HG03378 (cell line): Measurements from ENCODE around the gene GSX1.
"Not testable (repeated sequence)": the region's sequence is repeated elsewhere in the genome, so short reads cannot be mapped to it uniquely, and the experiment has no call there.

Experiments used
- ATAC-seq: cut with Tn5 transposase; IDR thresholded peaks from one replicate; pipeline ENCODE4 v1.9.1; 2021; ENCODE audit warnings: mild to moderate bottlenecking, moderate library complexity; ENCODE audit not compliant: unreplicated experiment

The GSX1 gene

GRCh38 chr13:27793507-27794367, 1.5 kb downstream of the GSX1 start:
- ATAC-seq: no peak

DNA sequence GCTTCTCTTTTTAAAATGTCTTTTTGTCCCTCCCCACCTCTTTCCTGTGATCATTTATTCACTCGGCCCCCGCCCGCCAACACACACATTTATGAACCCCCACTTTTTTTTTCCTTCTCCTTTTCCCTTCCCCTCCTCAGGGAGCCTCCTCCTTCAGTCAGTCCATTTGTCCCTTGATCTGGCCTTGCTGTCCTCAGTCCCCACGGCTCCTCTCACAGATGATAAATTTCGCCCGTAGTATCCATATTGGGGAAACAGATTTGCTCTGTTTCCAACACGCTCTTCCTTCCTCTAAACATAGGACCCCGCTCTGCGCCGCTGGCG, 2.0 kb downstream of the GSX1 start:
- no peak for ATAC-seq

DNA sequence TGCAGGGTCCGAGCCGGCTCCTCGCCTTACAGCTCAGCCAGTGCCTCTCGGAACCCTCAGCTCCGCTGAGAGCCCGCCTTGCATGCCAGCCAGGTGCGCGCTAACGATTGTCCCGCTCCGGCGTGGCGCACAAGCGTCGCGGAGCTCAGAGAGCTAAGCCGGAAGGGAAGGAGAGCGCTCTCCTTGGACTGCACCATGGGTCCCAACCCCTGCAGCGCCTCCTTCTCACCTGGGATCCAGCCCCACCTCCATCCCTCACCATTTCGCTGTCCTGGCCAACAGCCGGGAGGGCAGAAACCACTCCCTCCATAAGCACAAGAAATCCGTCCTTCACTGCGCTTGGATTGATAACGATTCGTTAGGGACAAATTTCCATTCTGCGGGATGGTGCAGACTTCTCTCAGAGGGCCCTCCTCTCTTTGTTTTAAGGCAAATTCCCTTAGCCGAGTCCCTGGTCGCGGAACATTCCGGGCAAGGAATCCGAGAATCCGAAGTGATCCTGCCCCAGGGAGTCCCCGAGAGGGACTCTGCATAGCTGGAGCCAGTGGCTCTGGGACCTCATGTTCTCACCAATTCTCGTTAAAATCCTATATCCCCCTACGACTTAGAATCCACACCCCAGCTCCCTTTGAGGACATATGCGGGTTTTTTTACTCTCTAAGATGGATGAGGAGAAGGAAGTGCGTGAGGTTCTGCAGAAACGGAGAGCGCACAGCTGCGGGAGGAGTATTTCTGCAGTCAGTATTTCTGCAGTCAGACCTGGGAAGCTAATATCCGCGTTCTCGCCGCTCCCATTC, 2.8 kb downstream of the GSX1 start:
- ATAC-seq: no peak

DNA sequence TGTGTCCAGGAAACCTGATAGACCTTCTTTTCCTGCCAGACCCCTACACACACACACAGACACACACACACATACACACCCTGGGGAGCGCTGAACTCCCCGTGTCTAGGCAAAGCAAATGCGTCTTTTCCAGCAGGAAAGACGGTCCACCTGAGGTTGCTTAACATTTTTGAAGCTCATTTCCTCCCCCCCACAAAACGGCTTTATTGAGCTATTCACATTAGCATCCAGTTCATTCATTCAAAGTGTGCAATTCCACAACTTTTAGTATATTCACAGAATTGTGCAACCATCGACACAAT, 3.4 kb downstream of the GSX1 start:
- ATAC-seq: no peak

DNA sequence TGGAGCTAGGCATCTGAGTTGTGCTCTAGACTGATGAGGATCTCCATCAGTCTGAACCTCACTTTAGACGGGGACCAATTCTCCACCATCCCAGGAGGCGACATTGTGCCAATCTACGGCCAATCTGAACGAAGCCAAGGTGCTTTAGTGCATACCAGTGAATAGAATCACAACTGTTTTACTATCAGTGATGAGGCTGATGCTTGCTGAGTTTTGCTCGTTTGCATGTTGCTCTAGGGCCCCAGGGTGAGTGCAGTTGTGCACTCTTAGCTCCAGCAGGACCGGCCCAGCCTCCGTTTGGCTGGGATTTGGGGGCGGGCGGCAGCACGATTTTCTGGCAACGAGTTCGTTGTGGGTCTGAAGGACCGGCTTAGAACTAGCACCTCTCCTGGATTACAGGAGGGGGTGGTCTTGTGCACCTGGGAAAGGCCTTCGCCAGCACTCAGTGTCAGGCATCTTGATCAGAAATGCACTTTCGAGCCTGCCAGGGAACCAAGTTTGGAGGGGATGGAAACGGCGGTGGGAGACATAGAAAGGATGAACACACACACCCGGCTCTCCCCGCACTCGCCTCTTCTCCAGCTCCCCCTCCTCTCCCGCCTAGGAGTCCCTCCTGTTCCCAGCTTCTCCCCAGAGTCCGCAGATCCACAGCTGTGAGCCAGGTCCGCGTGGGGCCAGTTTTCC, 4.4 kb downstream of the GSX1 start:
- no peak for ATAC-seq

DNA sequence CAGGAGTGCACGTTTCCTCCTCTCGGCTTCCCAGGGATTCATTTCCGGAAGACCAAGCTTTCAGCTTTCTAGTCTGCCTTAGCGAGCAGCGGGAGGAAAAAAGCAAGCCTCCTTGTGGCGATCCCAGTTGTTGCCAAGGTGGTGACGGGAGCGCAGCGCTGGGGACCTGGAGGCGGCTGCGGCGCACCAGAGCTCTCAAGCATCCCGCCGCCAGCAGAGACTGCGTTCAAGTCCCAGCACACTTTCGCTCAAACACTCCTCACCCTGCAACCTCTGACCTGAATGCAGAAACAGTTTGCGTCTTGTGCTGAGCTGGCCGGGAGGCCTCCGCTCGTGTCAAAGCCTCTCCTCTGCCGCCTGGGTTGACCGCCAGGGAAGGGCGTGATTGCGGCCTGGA, 4.9 kb downstream of the GSX1 start:
- no peak for ATAC-seq

DNA sequence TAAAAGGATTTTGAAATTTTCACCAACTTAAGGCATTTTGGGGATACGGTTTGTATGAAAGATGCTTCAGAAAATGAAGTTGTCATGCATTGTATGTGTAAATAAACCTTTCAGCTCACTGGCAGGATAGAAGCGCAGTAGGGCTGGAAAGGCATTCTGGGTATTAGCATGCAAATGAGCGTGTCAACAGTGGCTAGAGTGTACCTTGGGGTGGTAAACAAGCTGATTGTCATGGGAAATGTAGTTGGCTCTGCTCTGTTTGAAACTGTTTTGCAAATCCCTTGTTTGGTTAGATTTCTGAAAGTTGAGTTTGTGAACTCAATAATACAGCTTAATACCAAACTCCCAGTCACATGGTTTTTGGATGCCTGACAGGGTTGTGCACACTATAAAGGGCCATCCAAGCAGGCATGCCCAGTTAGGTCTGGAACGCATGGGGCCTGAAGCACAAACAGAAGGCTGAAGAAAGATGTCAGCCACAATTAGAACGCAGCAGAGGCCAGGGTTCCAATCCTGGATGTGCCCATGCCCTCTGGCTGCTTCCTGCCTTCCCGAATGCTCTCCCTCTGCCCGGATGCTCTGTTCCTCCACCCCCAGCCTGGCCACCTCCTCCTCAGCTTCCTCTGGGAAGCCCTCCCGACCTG, 14.6 kb downstream of the GSX1 start:
- ATAC-seq: no peak

GRCh38 chr13:27808851-27809550, 16.7 kb downstream of the GSX1 start:
- ATAC-seq: no peak

DNA sequence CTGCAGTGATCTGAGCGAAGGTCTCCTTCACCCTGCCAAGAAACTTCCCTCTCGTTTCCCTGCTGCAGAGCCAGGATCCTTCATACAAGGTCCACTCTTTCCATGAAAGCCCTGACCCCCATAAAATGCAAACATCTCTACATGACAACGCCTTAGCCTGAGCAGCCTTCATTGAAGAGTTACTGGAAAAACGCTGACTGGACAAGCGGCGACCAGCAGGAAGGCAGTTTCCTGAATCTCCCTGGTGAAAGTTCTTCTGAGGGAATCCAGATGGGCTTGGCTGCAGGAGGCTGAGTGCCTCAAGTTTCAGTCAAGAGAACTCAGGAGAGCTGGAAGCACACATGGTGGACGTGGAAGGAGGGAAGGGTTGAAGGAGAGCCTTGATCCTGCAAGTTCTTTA, 17.7 kb downstream of the GSX1 start:
- no peak for ATAC-seq

DNA sequence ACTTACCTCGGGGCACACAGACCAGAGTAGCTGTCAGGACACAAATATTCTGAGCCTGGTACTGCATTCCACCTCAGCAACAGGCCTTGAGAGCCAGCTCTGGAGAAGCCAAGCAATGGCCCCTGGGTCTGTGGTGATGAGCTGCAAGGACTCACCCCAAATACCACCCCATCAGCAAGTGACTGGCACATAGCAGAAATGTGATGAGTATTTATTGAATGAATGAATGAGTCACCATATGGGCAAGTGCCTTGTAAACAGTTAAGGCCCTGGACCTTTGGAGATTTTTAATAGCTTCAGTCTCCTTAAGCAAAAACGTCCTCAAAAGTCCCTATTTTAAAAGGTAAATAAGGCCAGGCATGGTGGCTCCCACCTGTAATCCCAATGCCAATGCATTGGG, 18.2 kb downstream of the GSX1 start:
- no peak for ATAC-seq

GRCh38 chr13:27813826-27814225, 21.5 kb downstream of the GSX1 start:
- ATAC-seq: no peak

DNA sequence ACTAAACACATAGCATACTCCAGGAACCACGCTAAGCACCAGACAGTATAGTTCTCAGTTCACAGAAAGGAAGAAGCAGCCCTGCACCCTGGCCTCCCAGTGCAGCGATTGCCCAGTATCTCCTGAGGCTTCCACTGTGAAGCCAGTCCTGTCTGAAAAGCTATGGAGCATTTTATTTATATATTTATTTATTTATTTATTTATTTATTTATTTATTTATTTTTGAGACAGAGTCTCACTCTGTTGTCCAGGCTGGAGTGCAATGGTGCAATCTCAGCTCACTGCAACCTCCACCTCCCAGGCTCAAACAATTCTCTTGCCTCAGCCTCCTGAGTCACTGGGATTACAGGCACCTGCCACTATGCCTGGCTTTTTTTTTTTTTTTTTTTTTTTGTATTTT, 25.5 kb downstream of the GSX1 start:
- ATAC-seq: not testable (repeated sequence)

DNA sequence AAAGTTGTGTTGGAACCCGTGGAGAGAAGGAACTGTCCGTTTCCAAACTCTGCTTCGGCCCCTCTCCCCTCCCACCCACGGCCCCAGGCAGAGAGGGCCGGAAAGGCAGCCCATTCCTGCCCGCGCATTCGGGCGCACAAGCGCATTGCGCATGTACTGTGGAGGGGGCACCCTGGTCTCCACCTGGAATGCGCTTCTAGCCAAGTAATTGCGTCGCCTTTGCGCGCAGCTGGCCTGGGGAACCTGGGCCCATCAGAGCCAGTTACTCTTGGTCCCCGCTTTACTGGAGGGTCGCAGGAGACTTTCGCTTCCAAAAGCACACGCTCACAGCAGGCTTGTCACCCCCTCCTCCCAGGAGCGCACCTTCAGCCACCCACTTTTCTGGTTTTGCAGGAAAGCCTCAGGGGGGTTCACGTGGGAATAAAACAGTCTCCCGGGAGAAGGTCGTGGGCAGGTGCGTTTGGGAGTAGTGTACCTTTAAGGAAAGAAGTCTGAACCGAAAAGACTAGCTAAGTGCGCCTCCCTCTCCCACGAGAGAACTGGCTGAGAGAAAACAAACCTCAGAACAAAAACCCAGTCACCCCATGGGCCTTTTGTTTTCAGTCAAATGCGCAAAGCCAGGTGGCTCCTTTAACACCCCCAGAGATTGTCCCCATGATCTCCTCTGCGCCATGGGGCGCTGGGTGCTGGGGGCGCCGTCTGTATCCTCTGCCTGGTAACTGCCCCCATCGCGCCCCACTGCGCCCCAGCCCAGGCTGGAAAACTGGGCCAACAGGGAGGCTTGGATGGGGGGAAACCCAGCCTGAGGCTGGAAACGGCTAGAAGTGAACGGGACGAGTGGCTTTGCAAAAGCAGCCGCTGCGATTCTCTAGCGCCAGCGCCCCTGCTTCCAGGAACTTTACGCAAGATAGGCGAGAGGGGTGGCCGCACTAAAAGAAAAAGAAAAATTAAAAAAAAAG, 28.5 kb downstream of the GSX1 start:
- ATAC-seq: no peak

DNA sequence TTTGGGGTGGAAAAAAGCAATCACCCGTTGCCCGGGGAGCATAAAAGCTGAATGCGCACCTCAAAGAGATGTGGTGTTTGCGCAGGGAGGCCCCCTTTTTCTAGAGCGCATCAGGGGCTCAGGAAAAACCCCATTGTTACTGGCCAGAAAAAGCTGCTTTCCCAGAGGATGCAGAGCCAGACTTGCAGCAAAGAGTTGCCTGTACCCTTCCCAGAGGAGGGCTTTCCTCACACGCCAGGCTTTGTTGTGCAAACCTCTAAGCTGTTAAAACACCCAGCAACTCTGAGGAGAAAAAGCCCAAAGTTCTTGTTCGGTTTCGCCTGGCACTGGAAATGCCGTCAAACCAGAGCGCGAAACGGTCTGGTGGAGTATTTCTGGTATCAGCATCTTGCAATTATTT, 29.3 kb downstream of the GSX1 start:
- no peak for ATAC-seq

DNA sequence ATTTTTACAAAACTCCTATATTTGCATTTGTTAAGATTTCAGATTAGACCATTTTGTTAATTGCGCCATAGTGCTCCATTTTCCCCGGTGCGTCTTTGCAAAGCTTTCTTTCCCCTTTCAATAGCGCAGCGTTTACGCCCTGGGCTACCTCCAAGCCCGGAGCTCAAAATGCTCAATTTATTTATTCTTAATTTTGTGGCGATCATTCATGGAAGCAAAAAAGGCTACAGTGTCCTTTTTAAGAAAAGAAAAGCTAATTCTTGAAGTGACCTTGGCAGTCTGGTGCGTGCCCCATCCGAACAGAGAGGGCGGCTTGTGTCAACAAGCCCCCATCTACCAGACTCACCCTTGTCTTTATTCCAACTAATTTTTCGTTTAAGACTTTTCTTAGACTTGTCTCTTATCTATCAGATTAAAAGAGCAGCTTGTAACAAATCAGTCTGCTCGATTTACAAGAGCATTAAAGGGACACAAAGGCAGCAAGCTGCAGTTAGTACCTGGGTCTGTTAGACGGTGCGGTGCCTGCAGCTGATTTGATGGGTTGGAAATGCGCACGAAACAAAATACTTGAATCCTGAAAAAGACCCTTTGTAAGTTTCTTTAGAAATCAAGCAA, 30.1 kb downstream of the GSX1 start:
- ATAC-seq: no peak

- ATAC-seq: no peak
Observed at GRCh38 chr13:27822873-27823311, 30.6 kb downstream of the GSX1 start.

DNA sequence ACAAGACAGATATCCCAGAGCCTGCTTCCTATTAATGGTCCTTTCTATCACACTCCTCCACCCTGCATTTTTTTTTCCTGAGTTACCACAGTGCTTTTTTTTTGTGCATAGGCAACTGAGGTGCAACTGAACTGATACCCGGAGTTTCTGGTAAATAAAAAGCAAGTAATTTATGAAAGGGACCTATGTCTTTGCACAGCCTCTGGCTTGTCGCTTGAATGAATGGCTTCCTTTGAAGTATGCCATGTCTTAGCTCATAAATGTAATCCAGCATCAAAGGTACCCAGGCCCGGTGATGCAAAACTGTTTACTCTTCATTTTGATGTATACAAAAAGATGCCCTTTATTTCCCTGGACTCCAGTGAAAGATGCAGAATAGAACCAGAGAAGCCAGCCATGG, 31.8 kb downstream of the GSX1 start:
- no peak for ATAC-seq

DNA sequence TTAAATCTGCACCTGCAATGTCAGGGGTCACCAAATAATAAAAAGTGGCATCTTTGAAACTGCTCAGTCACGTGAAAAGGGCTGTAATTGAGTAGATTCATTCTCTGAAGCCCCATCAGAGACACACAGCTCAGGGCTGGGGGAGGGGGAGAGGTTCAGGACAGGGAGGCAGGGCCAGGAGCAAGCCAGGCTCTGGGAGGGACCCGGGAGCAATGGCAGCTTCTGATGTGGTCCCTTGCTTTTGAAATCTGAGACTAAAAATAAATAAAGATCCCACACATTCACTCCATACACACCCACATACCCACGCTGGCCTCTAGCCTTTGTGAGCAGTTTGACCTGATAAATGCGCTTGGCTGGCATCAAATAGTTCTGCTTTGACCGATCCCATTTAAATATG, 32.8 kb downstream of the GSX1 start:
- no peak for ATAC-seq
